ENCODE results near the gene QTRT2. TPM values are rescaled to one million over a fixed set of nuclear protein-coding genes. Genes with fewer than 3 reads are reported as not detected.

The QTRT2 gene
- total and polyA plus RNA-seq, 10 of the 15 experiments (the other 5 are each of a cell fraction or from before 2014, with no cell fraction given): 17.8 to 42.3 (median 28.7) TPM

DNA sequence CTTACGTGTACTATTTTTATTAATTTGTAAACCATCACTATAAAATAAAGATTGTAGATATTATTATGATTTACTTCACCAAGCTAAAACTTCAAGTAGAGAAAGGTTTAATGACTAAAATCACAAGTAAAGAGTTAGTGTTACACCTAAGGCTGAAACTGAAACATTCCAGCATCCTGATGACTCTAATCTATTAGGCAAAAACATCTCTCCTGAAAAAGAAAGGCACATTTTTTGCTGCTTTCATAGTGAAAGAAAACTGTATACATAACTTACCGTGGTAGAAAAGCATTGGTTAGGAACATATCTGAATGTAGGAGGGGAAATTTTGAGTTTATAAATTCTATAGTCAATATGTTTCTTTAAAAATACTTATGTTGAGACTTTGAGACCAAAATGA lies 35.6 kb upstream of the QTRT2 start:
- Histone ChIP-seq H3K4me3 (no peak overlapping the region), H2AFZ (ENCODE audit: control insufficient read depth, low read depth, low read length) (no peak overlapping the region), H3K4me1 (ENCODE audit: control insufficient read depth, insufficient read depth, low read length) (no peaks in the 10 kb centered on the region), H3K9me3 (replicated peaks; ENCODE audit: control insufficient read depth, insufficient read depth, low read length) (no peaks in the 10 kb centered on the region), H3K27ac (ENCODE audit: control insufficient read depth, insufficient read depth) (no peak overlapping the region), H3K27me3 (replicated peaks in 1 of 2; ENCODE audit: control insufficient read depth in 2 of 2, insufficient read depth in 2 of 2, low read length in 1 of 2) (no peaks in the 10 kb centered on the region), H3K36me3 (ENCODE audit: control insufficient read depth in 2 of 2, insufficient read depth in 2 of 2, low read length in 1 of 2) (no peaks in the 10 kb centered on the region), H3K79me2 (ENCODE audit: control insufficient read depth, insufficient read depth, low read length) (no peaks in the 10 kb centered on the region), H4K20me1 (ENCODE audit: control insufficient read depth, insufficient read depth) (no peaks in the 10 kb centered on the region), H3K9ac (ENCODE audit: control insufficient read depth, insufficient read depth, low read length) (no peak overlapping the region), H3K4me2 (ENCODE audit: control insufficient read depth, insufficient read depth) (no peak overlapping the region)
- BruUV-seq (replicated peaks): no TSS peak
- no peak for FAIRE-seq
- TF ChIP-seq DPF2 (IDR thresholded peaks at IDR 0.05) (no peak), JUNB (IDR thresholded peaks at IDR 0.05) (peak; percentile 32; the same call in 1 of the 2 replicates)
- CTCF ChIA-PET: interaction anchor here (0.7 kb wide), 1 partner anchor 33 kb away, joined by 3 read pairs; no protein-coding TSS in a partner anchor
- SMC1A ChIA-PET (ENCODE audit: uncharacterized antibody, unreplicated experiment): interaction anchor here (0.9 to 1.4 kb wide), 2 partner anchors 13 to 298 kb away, joined by 3 read pairs; no protein-coding TSS in a partner anchor
- intact Hi-C loops (cut with micrococcal nuclease; ENCODE audit: unreplicated experiment): no loop called here
- RAD21 ChIA-PET (ENCODE audit: unreplicated experiment): no interaction called here
- ATAC-seq: no peak
- DNase-seq (ENCODE audit: low read depth, low spot score): no peak
- in situ Hi-C loops (cut with MboI): no loop called here
- POLR2A ChIA-PET: interaction anchor here (0.6 kb wide), 1 partner anchor 79 kb away, joined by 4 read pairs; no protein-coding TSS in a partner anchor
- WGBS (ENCODE audit: insufficient coverage, insufficient replicate concordance, low lambda C conversion rate, missing lambda C conversion rate): 26% methylated on average over 2 of the region's 2 CpGs

GRCh38 chr3:114022145-114022802 lies 34.3 kb upstream of the QTRT2 start:
- Histone ChIP-seq H3K4me3 (no peak overlapping the region), H3K9me3 (replicated peaks; ENCODE audit: control insufficient read depth, insufficient read depth, low read length) (no peaks in the 10 kb centered on the region), H3K27ac (ENCODE audit: control insufficient read depth, insufficient read depth) (no peak overlapping the region), H2AFZ (ENCODE audit: control insufficient read depth, low read depth, low read length) (no peak overlapping the region), H3K4me1 (ENCODE audit: control insufficient read depth, insufficient read depth, low read length) (no peaks in the 10 kb centered on the region), H3K79me2 (ENCODE audit: control insufficient read depth, insufficient read depth, low read length) (no peaks in the 10 kb centered on the region), H3K36me3 (ENCODE audit: control insufficient read depth in 2 of 2, insufficient read depth in 2 of 2, low read length in 1 of 2) (no peaks in the 10 kb centered on the region), H3K9ac (ENCODE audit: control insufficient read depth, insufficient read depth, low read length) (no peak overlapping the region), H4K20me1 (ENCODE audit: control insufficient read depth, insufficient read depth) (no peaks in the 10 kb centered on the region), H3K27me3 (replicated peaks in 1 of 2; ENCODE audit: control insufficient read depth in 2 of 2, insufficient read depth in 2 of 2, low read length in 1 of 2) (no peaks in the 10 kb centered on the region), H3K4me2 (ENCODE audit: control insufficient read depth, insufficient read depth) (no peak overlapping the region)
- CTCF ChIA-PET: interaction anchor here (0.5 kb wide), 1 partner anchor 306 kb away, joined by 3 read pairs; no protein-coding TSS in a partner anchor
- intact Hi-C loops (cut with micrococcal nuclease; ENCODE audit: unreplicated experiment) (no loop called here), in situ Hi-C loops (cut with MboI) (no loop called here)
- ATAC-seq: no peak
- DNase-seq (ENCODE audit: low read depth, low spot score): no peak
- no TSS peak for BruUV-seq (replicated peaks)
- RAD21 ChIA-PET (ENCODE audit: unreplicated experiment): no interaction called here
- 71% methylated on average over 4 of the region's 4 CpGs for WGBS (ENCODE audit: insufficient coverage, insufficient replicate concordance, low lambda C conversion rate, missing lambda C conversion rate)
- POLR2A ChIA-PET: no interaction called here
- TF ChIP-seq CREB1 (IDR thresholded peaks at IDR 0.05; ENCODE audit: low read depth) (no peak), YBX1 (IDR thresholded peaks at IDR 0.05) (no peak), CBX3 (IDR thresholded peaks at IDR 0.05; ENCODE audit: borderline replicate concordance, low read depth) (no peak), HCFC1 (IDR thresholded peaks at IDR 0.05; ENCODE audit: low read length) (no peak), FOS (IDR thresholded peaks at IDR 0.05; ENCODE audit: borderline replicate concordance, extremely low read depth, insufficient read length) (no peak), ZNF24 (IDR thresholded peaks at IDR 0.05) (no peak), SIN3A (IDR thresholded peaks at IDR 0.05; ENCODE audit: low read depth, low read length) (no peak), POLR2AphosphoS5 (IDR thresholded peaks at IDR 0.05; ENCODE audit: low read length) (no peak)
- SMC1A ChIA-PET (ENCODE audit: uncharacterized antibody, unreplicated experiment): interaction anchor here (0.8 to 1.4 kb wide), 3 partner anchors 8 to 299 kb away, joined by 3 read pairs; no protein-coding TSS in a partner anchor
- no peak for FAIRE-seq

All from GM12878 (cell line).